Activated naive CD4-positive, alpha-beta T cell treated with anti-CD3 and anti-CD28 coated beads for 36 hours (primary cell): Measurements from ENCODE around the gene MCEMP1. TPM values are rescaled to one million over a fixed set of nuclear protein-coding genes. Genes with fewer than 3 reads are reported as not detected.

Experiments
- CTCF ChIA-PET: fragments of 350-600 bp; sonication (Branson Sonifier 250); formaldehyde crosslinking; loops from one replicate; lab custom pipeline; 2021; ENCODE audit warnings: antibody characterized with exemption; lab: Charles Lee
- DNase-seq: peaks from one replicate; pipeline ENCODE4 v3.0.0-alpha.2; 2020
- H3K27ac Mint-ChIP-seq: one replicate; pipeline ENCODE4 v1.8.0; 2021; ENCODE audit warnings: mild to moderate bottlenecking, mixed read lengths
- H3K27me3 Mint-ChIP-seq: one replicate; pipeline ENCODE4 v1.8.0; 2021; ENCODE audit warnings: low read depth, mixed read lengths
- H3K36me3 Mint-ChIP-seq: one replicate; pipeline ENCODE4 v1.8.0; 2021; ENCODE audit warnings: low read depth, mixed read lengths
- H3K4me1 Mint-ChIP-seq: one replicate; pipeline ENCODE4 v1.8.0; 2021; ENCODE audit warnings: low read depth, mixed read lengths
- H3K4me3 Mint-ChIP-seq: one replicate; pipeline ENCODE4 v1.8.0; 2021; ENCODE audit warnings: mild to moderate bottlenecking, moderate library complexity, mixed read lengths
- H3K9me3 Mint-ChIP-seq: one replicate; pipeline ENCODE4 v1.8.0; 2021; ENCODE audit warnings: mixed read lengths
- intact Hi-C: fragments of 100-400 bp; cut with micrococcal nuclease; formaldehyde crosslinking; loops from one replicate; pipeline ENCODE4 v1.15.1; 2023
- total RNA-seq, 2 experiments: library from RNA; stranded (reverse); gene quantifications; one replicate each; pipeline ENCODE4 v1.2.3, GENCODE V29; 2021

The MCEMP1 gene
- total RNA-seq, 2 experiments from 2014 or later: not detected

- peaks cover 11% of the 10 kb centered on the region for H3K4me1 Mint-ChIP-seq
- CTCF ChIA-PET: interaction anchor here (1.0 kb wide), 1 partner anchor 18 kb away, joined by 3 read pairs; the partner anchor contains the start of gene TRAPPC5
Measured at GRCh38 chr19:7662657-7663056, 14.2 kb upstream of the MCEMP1 start.

GRCh38 chr19:7663706-7664105 lies 13.2 kb upstream of the MCEMP1 start:
- Mint-ChIP-seq H3K4me3 (no peak overlapping the region), H3K36me3 (no peaks in the 10 kb centered on the region), H3K9me3 (no peaks in the 10 kb centered on the region), H3K4me1 (peaks cover 3% of the 10 kb centered on the region), H3K27me3 (no peaks in the 10 kb centered on the region), H3K27ac (no peak overlapping the region)
- intact Hi-C loops: no loop called here
- DNase-seq: no peak
- CTCF ChIA-PET: interaction anchor here (0.7 kb wide), 1 partner anchor 1695 kb away, joined by 3 read pairs; no protein-coding TSS in a partner anchor

More at GRCh38 chr19:7662657-7663056, 14.2 kb upstream of the MCEMP1 start:
- no peak for DNase-seq
- no peaks in the 10 kb centered on the region for H3K27me3 Mint-ChIP-seq
- no peaks in the 10 kb centered on the region for H3K9me3 Mint-ChIP-seq
- no peaks in the 10 kb centered on the region for H3K36me3 Mint-ChIP-seq
- H3K4me3 Mint-ChIP-seq: no peak overlapping the region
- intact Hi-C loops: no loop called here
- no peak overlapping the region for H3K27ac Mint-ChIP-seq

GRCh38 chr19:7665076-7665475 lies 11.8 kb upstream of the MCEMP1 start:
- Mint-ChIP-seq H3K27me3 (peaks cover 7% of the 10 kb centered on the region), H3K36me3 (no peaks in the 10 kb centered on the region), H3K4me1 (peaks cover 4% of the 10 kb centered on the region), H3K9me3 (no peaks in the 10 kb centered on the region), H3K27ac (no peak overlapping the region), H3K4me3 (no peak overlapping the region)
- CTCF ChIA-PET: no interaction called here
- DNase-seq: no peak
- intact Hi-C loops: no loop called here

GRCh38 chr19:7668842-7669241 lies 8.0 kb upstream of the MCEMP1 start, which contains the start of gene RETN:
Gene RETN (plus strand): TSS chr19:7669049. CDS start chr19:7669327, 278 bp downstream.
- Mint-ChIP-seq H3K4me3 (no peak within 1 kb of the TSS), H3K27ac (no peak within 1 kb of the TSS), H3K27me3 (peaks cover 21% of the 10 kb centered on the region), H3K36me3 (no peaks in the 10 kb centered on the region), H3K9me3 (no peaks in the 10 kb centered on the region), H3K4me1 (peaks cover 12% of the 10 kb centered on the region)
- CTCF ChIA-PET: interaction anchor here (2.3 to 3.3 kb wide), 2 partner anchors 12 to 16 kb away, joined by 6 to 21 read pairs; partner anchors contain the start of gene TRAPPC5
- DNase-seq: no peak
- intact Hi-C loops: no loop called here

- Mint-ChIP-seq H3K36me3 (no peaks in the 10 kb centered on the region), H3K4me3 (no peak overlapping the region), H3K27ac (no peak overlapping the region), H3K4me1 (peaks cover 14% of the 10 kb centered on the region), H3K9me3 (no peaks in the 10 kb centered on the region), H3K27me3 (peaks cover 23% of the 10 kb centered on the region)
- no peak for DNase-seq
- CTCF ChIA-PET: interaction anchor here (2.3 to 3.3 kb wide), 2 partner anchors 11 to 17 kb away, joined by 6 to 21 read pairs; partner anchors contain the start of gene TRAPPC5
- intact Hi-C loops: no loop called here
Measured at GRCh38 chr19:7669641-7670040, 7.2 kb upstream of the MCEMP1 start.

- H3K9me3 Mint-ChIP-seq: no peaks in the 10 kb centered on the region
- H3K27ac Mint-ChIP-seq: no peak overlapping the region
- H3K27me3 Mint-ChIP-seq: peaks cover 23% of the 10 kb centered on the region
- peak; percentile 47 for DNase-seq
- peaks cover 14% of the 10 kb centered on the region for H3K4me1 Mint-ChIP-seq
- peak overlapping the region; percentile 58 for H3K4me3 Mint-ChIP-seq
- no peaks in the 10 kb centered on the region for H3K36me3 Mint-ChIP-seq
- CTCF ChIA-PET: interaction anchor here (0.9 to 3.3 kb wide), 4 partner anchors 10 to 55 kb away, joined by 5 to 21 read pairs (median 6); partner anchors contain the start of gene TRAPPC5
- intact Hi-C loops: no loop called here
Measured at GRCh38 chr19:7670150-7670783, 6.6 kb upstream of the MCEMP1 start.

- Mint-ChIP-seq H3K9me3 (no peaks in the 10 kb centered on the region), H3K27me3 (peaks cover 25% of the 10 kb centered on the region), H3K36me3 (no peaks in the 10 kb centered on the region), H3K4me3 (no peak overlapping the region), H3K27ac (no peak overlapping the region), H3K4me1 (peaks cover 16% of the 10 kb centered on the region)
- intact Hi-C loops: no loop called here
- CTCF ChIA-PET: interaction anchor here (0.9 to 1.4 kb wide), 2 partner anchors 10 to 55 kb away, joined by 5 to 6 read pairs; partner anchors contain the start of gene TRAPPC5
- DNase-seq: no peak
Measured at GRCh38 chr19:7670790-7671189, 6.1 kb upstream of the MCEMP1 start.

- Mint-ChIP-seq H3K4me1 (peaks cover 32% of the 10 kb centered on the region), H3K27ac (no peak overlapping the region), H3K9me3 (no peaks in the 10 kb centered on the region), H3K27me3 (peaks cover 36% of the 10 kb centered on the region), H3K36me3 (no peaks in the 10 kb centered on the region), H3K4me3 (no peak overlapping the region)
- no peak for DNase-seq
- intact Hi-C loops: no loop called here
- CTCF ChIA-PET: interaction anchor here (0.7 kb wide), 1 partner anchor 11 kb away, joined by 3 read pairs; no protein-coding TSS in a partner anchor
Measured at GRCh38 chr19:7672522-7672921, 4.4 kb upstream of the MCEMP1 start.

GRCh38 chr19:7674010-7675005 lies 2.6 kb upstream of the MCEMP1 start:
- peaks cover 38% of the 10 kb centered on the region for H3K27me3 Mint-ChIP-seq
- DNase-seq: peak; percentile 34
- H3K4me3 Mint-ChIP-seq: no peak overlapping the region
- no peak overlapping the region for H3K27ac Mint-ChIP-seq
- intact Hi-C loops: loop anchor here (5.0 kb wide), 1 partner anchor 322 kb away; no protein-coding TSS in a partner anchor
- H3K9me3 Mint-ChIP-seq: no peaks in the 10 kb centered on the region
- no peaks in the 10 kb centered on the region for H3K36me3 Mint-ChIP-seq
- H3K4me1 Mint-ChIP-seq: peaks cover 44% of the 10 kb centered on the region
- CTCF ChIA-PET: no interaction called here

GRCh38 chr19:7676376-7676775 lies 514 bp upstream of the MCEMP1 start:
- Mint-ChIP-seq H3K9me3 (no peaks in the 10 kb centered on the region), H3K4me3 (no peak overlapping the region), H3K27me3 (peaks cover 26% of the 10 kb centered on the region), H3K36me3 (no peaks in the 10 kb centered on the region), H3K4me1 (peaks cover 45% of the 10 kb centered on the region), H3K27ac (no peak overlapping the region)
- no peak for DNase-seq
- CTCF ChIA-PET: interaction anchor here (1.5 kb wide), 1 partner anchor 24 kb away, joined by 4 read pairs; no protein-coding TSS in a partner anchor
- intact Hi-C loops: loop anchor here (5.0 kb wide), 1 partner anchor 324 kb away; no protein-coding TSS in a partner anchor

- H3K4me1 Mint-ChIP-seq: peaks cover 51% of the 10 kb centered on the region
- intact Hi-C loops: loop anchor here (5.0 kb wide), 1 partner anchor 325 kb away; no protein-coding TSS in a partner anchor
- H3K36me3 Mint-ChIP-seq: peaks cover 6% of the 10 kb centered on the region
- DNase-seq: no peak
- H3K27ac Mint-ChIP-seq: no peak overlapping the region
- H3K27me3 Mint-ChIP-seq: peaks cover 22% of the 10 kb centered on the region
- no peaks in the 10 kb centered on the region for H3K9me3 Mint-ChIP-seq
- CTCF ChIA-PET: interaction anchor here (0.6 to 1.1 kb wide), 3 partner anchors 25 to 149 kb away, joined by 3 to 6 read pairs (median 4); no protein-coding TSS in a partner anchor
- H3K4me3 Mint-ChIP-seq: no peak overlapping the region
Measured at GRCh38 chr19:7677669-7678311, 900 bp downstream of the MCEMP1 start.
